GM18502 (cell line): ENCODE measurements around the gene OCSTAMP.

ENCODE experiments used
- ATAC-seq: cut with Tn5 transposase; IDR thresholded peaks from one replicate; pipeline ENCODE4 v1.9.1; 2021; ENCODE audit warnings: mild to moderate bottlenecking; ENCODE audit not compliant: unreplicated experiment, poor library complexity

The OCSTAMP gene

GRCh38 chr20:46555370-46555956, 5.0 kb upstream of the OCSTAMP start:
- ATAC-seq: no peak

GRCh38 chr20:46554828-46555227, 4.4 kb upstream of the OCSTAMP start:
- ATAC-seq: no peak

- no peak for ATAC-seq
Observed at GRCh38 chr20:46553926-46554325, 3.5 kb upstream of the OCSTAMP start.

GRCh38 chr20:46552460-46553420, 2.3 kb upstream of the OCSTAMP start:
- peak; percentile 83 for ATAC-seq

- ATAC-seq: no peak
Observed at GRCh38 chr20:46551522-46552381, 1.3 kb upstream of the OCSTAMP start.

GRCh38 chr20:46549188-46549972, 1.1 kb downstream of the OCSTAMP start:
- no peak for ATAC-seq

GRCh38 chr20:46548688-46549087, 1.8 kb downstream of the OCSTAMP start:
- no peak for ATAC-seq

GRCh38 chr20:46547995-46548394, 2.5 kb downstream of the OCSTAMP start:
- no peak for ATAC-seq

GRCh38 chr20:46546936-46547335, 3.5 kb downstream of the OCSTAMP start:
- ATAC-seq: no peak

GRCh38 chr20:46546298-46546697, 4.2 kb downstream of the OCSTAMP start:
- no peak for ATAC-seq

GRCh38 chr20:46545827-46546138, 4.7 kb downstream of the OCSTAMP start:
- no peak for ATAC-seq

- no peak for ATAC-seq
Observed at GRCh38 chr20:46545077-46545826, 5.2 kb downstream of the OCSTAMP start.

- no peak for ATAC-seq
Observed at GRCh38 chr20:46544576-46544975, 5.9 kb downstream of the OCSTAMP start.

GRCh38 chr20:46543959-46544358, 6.5 kb downstream of the OCSTAMP start:
- no peak for ATAC-seq

- no peak for ATAC-seq
Observed at GRCh38 chr20:46543033-46543432, 7.4 kb downstream of the OCSTAMP start.

- ATAC-seq: no peak
Observed at GRCh38 chr20:46541229-46541935, 9.1 kb downstream of the OCSTAMP start.

GRCh38 chr20:46539113-46539512, 11.3 kb downstream of the OCSTAMP start:
- ATAC-seq: no peak

GRCh38 chr20:46530640-46531039, 19.8 kb downstream of the OCSTAMP start:
- ATAC-seq: no peak
